ENCODE data around the gene CKS2. TPM values are rescaled to one million over a fixed set of nuclear protein-coding genes. Genes with fewer than 3 reads are reported as not detected.

The CKS2 gene
- total RNA-seq, 2 experiments from 2014 or later: 221 to 230 TPM

DNA sequence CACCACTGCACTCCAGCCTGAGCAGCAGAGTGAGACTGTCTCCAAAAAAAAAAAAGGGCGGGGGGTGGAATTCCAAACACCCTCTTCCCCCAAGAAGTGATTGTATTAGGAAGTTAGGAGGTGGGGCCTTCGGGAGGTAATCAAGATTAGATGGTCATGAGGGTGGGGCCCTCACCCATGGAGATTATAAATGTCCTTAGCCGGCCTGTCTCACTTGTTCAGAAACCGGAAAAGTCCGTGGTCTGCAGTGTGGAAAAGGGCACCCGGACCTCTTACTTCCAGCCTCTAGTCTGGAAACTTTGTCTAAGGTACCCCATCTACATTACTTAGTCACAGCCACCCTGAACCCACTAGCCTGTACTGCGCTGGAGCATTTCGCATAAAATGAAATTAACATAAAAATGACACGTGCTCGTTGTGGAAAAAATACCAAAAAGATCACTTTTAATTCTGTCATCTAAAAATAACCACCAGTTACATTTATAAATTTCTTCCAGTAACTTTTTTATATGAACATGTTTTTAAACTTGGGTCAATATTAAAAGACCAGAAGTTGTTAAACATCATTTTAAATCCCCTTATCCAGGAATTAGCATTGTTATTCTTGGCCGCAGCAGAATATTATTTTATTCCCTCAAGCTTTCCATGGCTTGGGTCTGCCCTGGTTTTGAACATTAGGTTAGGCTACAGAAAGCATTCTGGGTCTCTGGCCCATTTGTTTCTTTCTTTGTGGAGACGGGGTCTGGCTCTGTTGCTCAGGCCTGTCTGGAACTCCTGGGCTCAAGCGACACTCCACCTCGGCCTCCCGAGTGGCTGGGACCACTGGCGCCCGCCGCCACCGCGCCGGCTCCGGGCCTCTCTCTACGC, 1.2 kb upstream of the CKS2 start:
- Mint-ChIP-seq H3K27me3 (peaks cover 3% of the 10 kb centered on the region), H3K9me3 (no peaks in the 10 kb centered on the region), H3K27ac (peak overlapping the region; percentile 97), H3K4me1 (ENCODE audit: low read depth) (peaks cover 35% of the 10 kb centered on the region), H3K4me3 (peak overlapping the region; percentile 91), H3K36me3 (ENCODE audit: low read depth) (peaks cover 60% of the 10 kb centered on the region)
- ATAC-seq: no peak
- ChIA-PET CTCF (interaction anchor here (1.1 kb wide), 1 partner anchor 119 kb away, joined by 3 read pairs; no protein-coding TSS in a partner anchor), POLR2A (interaction anchor here (0.8 to 1.7 kb wide), 10 partner anchors 9 to 239 kb away, joined by 3 to 7 read pairs (median 3); no protein-coding TSS in a partner anchor)
- TF ChIP-seq, protein P1, sequence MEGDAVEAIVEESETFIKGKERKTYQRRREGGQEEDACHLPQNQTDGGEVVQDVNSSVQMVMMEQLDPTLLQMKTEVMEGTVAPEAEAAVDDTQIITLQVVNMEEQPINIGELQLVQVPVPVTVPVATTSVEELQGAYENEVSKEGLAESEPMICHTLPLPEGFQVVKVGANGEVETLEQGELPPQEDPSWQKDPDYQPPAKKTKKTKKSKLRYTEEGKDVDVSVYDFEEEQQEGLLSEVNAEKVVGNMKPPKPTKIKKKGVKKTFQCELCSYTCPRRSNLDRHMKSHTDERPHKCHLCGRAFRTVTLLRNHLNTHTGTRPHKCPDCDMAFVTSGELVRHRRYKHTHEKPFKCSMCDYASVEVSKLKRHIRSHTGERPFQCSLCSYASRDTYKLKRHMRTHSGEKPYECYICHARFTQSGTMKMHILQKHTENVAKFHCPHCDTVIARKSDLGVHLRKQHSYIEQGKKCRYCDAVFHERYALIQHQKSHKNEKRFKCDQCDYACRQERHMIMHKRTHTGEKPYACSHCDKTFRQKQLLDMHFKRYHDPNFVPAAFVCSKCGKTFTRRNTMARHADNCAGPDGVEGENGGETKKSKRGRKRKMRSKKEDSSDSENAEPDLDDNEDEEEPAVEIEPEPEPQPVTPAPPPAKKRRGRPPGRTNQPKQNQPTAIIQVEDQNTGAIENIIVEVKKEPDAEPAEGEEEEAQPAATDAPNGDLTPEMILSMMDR (IDR thresholded peaks at IDR 0.05): no peak
- intact Hi-C loops (cut with micrococcal nuclease): loop anchor here (10.0 kb wide), 1 partner anchor 225 kb away; no protein-coding TSS in a partner anchor
- peak; percentile 22 for DNase-seq

DNA sequence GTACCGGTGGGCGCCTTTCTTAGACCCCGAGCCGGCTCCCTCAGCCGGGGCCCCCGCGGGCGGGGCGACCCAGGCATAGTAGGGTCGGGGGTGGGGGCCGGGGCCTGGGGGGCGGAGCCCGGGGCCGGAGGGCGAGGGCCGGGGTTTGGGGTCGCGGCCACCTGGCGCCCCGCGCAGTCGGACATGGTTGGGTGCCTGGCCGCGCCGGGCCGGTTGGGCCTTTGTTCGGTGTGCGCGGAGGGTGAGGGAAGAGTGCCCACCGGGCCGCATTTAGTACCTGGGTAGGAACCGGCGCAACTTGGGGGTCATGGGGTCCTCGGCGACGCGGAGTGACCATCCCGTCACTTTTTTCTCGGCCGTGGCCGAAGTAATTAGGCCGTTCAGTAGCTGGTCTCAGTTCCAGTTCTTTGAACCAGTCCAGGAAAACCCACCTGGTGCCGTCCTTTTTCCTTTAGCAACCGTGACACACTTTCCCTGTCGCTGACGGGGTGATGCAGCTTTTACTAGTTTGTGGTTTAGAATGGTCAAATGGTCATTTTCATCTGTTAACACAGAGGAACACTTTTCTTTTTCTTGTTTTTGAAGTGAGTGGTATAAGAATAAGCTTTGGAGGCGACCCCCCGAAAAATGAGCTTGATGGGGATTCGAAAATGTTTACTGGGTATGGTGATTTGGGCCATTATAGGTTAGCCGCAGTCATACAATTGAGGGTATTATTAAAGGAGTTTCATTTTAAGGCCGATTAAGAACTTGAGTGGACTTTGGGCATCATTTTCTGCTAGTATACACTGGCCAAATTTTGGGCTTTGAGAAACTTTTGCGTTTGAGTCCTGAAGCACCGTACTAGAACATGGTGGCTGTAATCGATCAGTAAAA, 589 bp downstream of the CKS2 start:
- intact Hi-C loops (cut with micrococcal nuclease): loop anchor here (10.0 kb wide), 1 partner anchor 223 kb away; no protein-coding TSS in a partner anchor
- TF ChIP-seq, protein P1 (IDR thresholded peaks at IDR 0.05): no peak
- peaks cover 3% of the 10 kb centered on the region for H3K27me3 Mint-ChIP-seq
- peak overlapping the region; percentile 97 for H3K27ac Mint-ChIP-seq
- POLR2A ChIA-PET: interaction anchor here (0.6 to 1.5 kb wide), 7 partner anchors 42 to 237 kb away, joined by 3 to 4 read pairs (median 3); no protein-coding TSS in a partner anchor
- peak overlapping the region; percentile 91 for H3K4me3 Mint-ChIP-seq
- CTCF ChIA-PET: no interaction called here
- peaks cover 48% of the 10 kb centered on the region for H3K4me1 Mint-ChIP-seq (ENCODE audit: low read depth)
- no peaks in the 10 kb centered on the region for H3K9me3 Mint-ChIP-seq
- H3K36me3 Mint-ChIP-seq (ENCODE audit: low read depth): peaks cover 74% of the 10 kb centered on the region
- DNase-seq (peak; percentile 10), ATAC-seq (no peak)

DNA sequence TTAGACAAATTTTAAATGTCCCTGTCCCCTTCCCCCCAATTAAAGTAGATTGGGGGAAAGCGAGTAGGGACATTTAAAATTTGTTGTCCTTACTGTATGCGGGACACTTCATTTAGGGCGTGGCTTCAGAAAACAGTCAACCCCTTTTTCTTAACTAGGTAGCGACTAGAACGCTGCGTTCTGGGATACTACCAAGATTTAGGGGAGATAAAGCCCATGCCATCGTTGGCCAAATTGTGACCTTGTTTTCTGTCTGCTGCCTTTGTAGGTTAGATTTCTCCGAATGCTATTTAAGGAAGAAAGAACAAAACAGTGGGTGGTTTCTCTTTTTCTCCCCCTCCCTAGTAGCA, 1.2 kb downstream of the CKS2 start:
- ChIA-PET CTCF (no interaction called here), POLR2A (interaction anchor here (0.6 to 1.2 kb wide), 4 partner anchors 41 to 116 kb away, joined by 3 to 4 read pairs (median 3); no protein-coding TSS in a partner anchor)
- H3K9me3 Mint-ChIP-seq: no peaks in the 10 kb centered on the region
- intact Hi-C loops (cut with micrococcal nuclease): loop anchor here (10.0 kb wide), 1 partner anchor 223 kb away; no protein-coding TSS in a partner anchor
- no peak for ATAC-seq
- H3K36me3 Mint-ChIP-seq (ENCODE audit: low read depth): peaks cover 74% of the 10 kb centered on the region
- peaks cover 3% of the 10 kb centered on the region for H3K27me3 Mint-ChIP-seq
- DNase-seq: peak; percentile 22
- peak overlapping the region; percentile 91 for H3K4me3 Mint-ChIP-seq
- H3K4me1 Mint-ChIP-seq (ENCODE audit: low read depth): peaks cover 50% of the 10 kb centered on the region
- TF ChIP-seq, protein P1 (IDR thresholded peaks at IDR 0.05): no peak
- peak overlapping the region; percentile 77 for H3K27ac Mint-ChIP-seq

DNA sequence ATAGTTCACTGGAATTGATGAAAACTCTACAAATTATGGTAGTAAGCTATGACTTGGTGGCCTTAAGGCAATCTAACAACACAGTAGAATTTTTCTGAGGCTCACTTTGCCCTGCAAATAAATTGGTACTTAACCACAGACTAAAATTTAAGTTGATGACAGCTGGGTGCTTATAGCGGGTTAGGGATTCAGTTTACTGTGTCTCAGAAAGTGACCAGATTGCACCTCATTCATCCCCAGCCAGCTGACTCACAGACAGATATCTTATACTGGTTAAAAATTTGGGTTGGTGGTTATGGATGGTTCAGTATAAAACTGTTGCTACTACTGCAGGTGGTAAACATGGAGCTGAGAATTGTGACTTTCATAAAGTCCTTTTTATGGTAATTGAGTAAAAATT, 2.8 kb downstream of the CKS2 start:
- CTCF ChIA-PET: interaction anchor here (1.5 kb wide), 1 partner anchor 35 kb away, joined by 4 read pairs; no protein-coding TSS in a partner anchor
- peak overlapping the region; percentile 55 for H3K27ac Mint-ChIP-seq
- intact Hi-C loops (cut with micrococcal nuclease): loop anchor here (10.0 kb wide), 1 partner anchor 221 kb away; no protein-coding TSS in a partner anchor

More for the DNA sequence above, 2.8 kb downstream of the CKS2 start:
- POLR2A ChIA-PET: interaction anchor here (1.2 kb wide), 1 partner anchor 9 kb away, joined by 3 read pairs; no protein-coding TSS in a partner anchor
- Mint-ChIP-seq H3K4me3 (peak overlapping the region; percentile 91), H3K9me3 (no peaks in the 10 kb centered on the region), H3K27me3 (peaks cover 3% of the 10 kb centered on the region), H3K36me3 (ENCODE audit: low read depth) (peaks cover 74% of the 10 kb centered on the region), H3K4me1 (ENCODE audit: low read depth) (peaks cover 55% of the 10 kb centered on the region)
- ATAC-seq (no peak), DNase-seq (no peak)
- TF ChIP-seq, protein P1 (IDR thresholded peaks at IDR 0.05): no peak
